ENCODE results near the gene LEUTX.

GRCh38 chr19:39828654-39829032 is 50.0 kb downstream of the LEUTX start:
- no peak for TF ChIP-seq CTCF (IDR thresholded peaks at IDR 0.05; ENCODE audit: low read depth, low read length, missing input control)
- no peak for TF ChIP-seq GABPA (IDR thresholded peaks at IDR 0.05 in 1 of 2, conservative IDR thresholded peaks at IDR 0.05 in 1 of 2)
- TF ChIP-seq, protein P1, sequence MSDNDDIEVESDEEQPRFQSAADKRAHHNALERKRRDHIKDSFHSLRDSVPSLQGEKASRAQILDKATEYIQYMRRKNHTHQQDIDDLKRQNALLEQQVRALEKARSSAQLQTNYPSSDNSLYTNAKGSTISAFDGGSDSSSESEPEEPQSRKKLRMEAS (IDR thresholded peaks at IDR 0.05) = no peak
- TF ChIP-seq TAF1 (conservative IDR thresholded peaks at IDR 0.05) = no peak
- TF ChIP-seq HNF4G (IDR thresholded peaks at IDR 0.05) = no peak
- TF ChIP-seq JUND (IDR thresholded peaks at IDR 0.05) = no peak
- TF ChIP-seq, protein P2, sequence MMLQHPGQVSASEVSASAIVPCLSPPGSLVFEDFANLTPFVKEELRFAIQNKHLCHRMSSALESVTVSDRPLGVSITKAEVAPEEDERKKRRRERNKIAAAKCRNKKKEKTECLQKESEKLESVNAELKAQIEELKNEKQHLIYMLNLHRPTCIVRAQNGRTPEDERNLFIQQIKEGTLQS (IDR thresholded peaks at IDR 0.05) = no peak
- TF ChIP-seq NR2F2 (IDR thresholded peaks at IDR 0.05) = no peak

Measured in liver (tissue), 3 donors.